Effector CD8-positive, alpha-beta T cell (primary cell): Measurements from ENCODE around the gene EFL1.
"Not testable (repeated sequence)": the region's sequence is repeated elsewhere in the genome, so short reads cannot be mapped to it uniquely, and the experiment has no call there.

ENCODE experiments used
- DNase-seq: peaks from one replicate; lab custom pipeline; 2025; lab: John Stamatoyannopoulos, UW
- total RNA-seq, 4 experiments: gene quantifications; one replicate each; lab custom pipeline; 2026; lab: John Stamatoyannopoulos, UW

Gene EFL1
- 48.4 to 65.2 (median 63.7) reads per million in 4 experiments for total RNA-seq

GRCh38 chr15:82262422-82263026, at the start of gene EFL1, which contains the start of gene SAXO2:
Gene EFL1, minus strand, starts transcription at chr15:82262734. Its CDS starts 956 bp downstream, at chr15:82261778.
Gene SAXO2, plus strand, starts transcription at chr15:82262818. Its CDS starts 62 bp downstream, at chr15:82262880.
- peak; percentile 85 for DNase-seq

- DNase-seq: not testable (repeated sequence)
Measured at GRCh38 chr15:82311321-82311720, 48.8 kb upstream of the EFL1 start.

GRCh38 chr15:82309802-82310201, 47.3 kb upstream of the EFL1 start:
- DNase-seq: no peak

- DNase-seq: no peak
Measured at GRCh38 chr15:82307714-82308081, 45.2 kb upstream of the EFL1 start.

GRCh38 chr15:82306791-82307713, 44.5 kb upstream of the EFL1 start:
- DNase-seq: no peak

GRCh38 chr15:82305621-82306048, 43.1 kb upstream of the EFL1 start:
- DNase-seq: no peak

GRCh38 chr15:82304778-82305090, 42.2 kb upstream of the EFL1 start:
- DNase-seq: no peak

- DNase-seq: no peak
Measured at GRCh38 chr15:82303956-82304777, 41.6 kb upstream of the EFL1 start.

- no peak for DNase-seq
Measured at GRCh38 chr15:82301296-82302016, 38.9 kb upstream of the EFL1 start.

GRCh38 chr15:82300883-82301282, 38.3 kb upstream of the EFL1 start:
- no peak for DNase-seq

GRCh38 chr15:82300326-82300725, 37.8 kb upstream of the EFL1 start:
- not testable (repeated sequence) for DNase-seq

- not testable (repeated sequence) for DNase-seq
Measured at GRCh38 chr15:82299511-82299914, 37.0 kb upstream of the EFL1 start.

- DNase-seq: no peak
Measured at GRCh38 chr15:82298520-82298919, 36.0 kb upstream of the EFL1 start.

GRCh38 chr15:82298032-82298431, 35.5 kb upstream of the EFL1 start:
- DNase-seq: no peak

- DNase-seq: no peak
Measured at GRCh38 chr15:82297546-82297945, 35.0 kb upstream of the EFL1 start.

GRCh38 chr15:82294061-82294690, 31.6 kb upstream of the EFL1 start:
- no peak for DNase-seq

- no peak for DNase-seq
Measured at GRCh38 chr15:82292271-82292670, 29.7 kb upstream of the EFL1 start.

GRCh38 chr15:82288202-82288601, 25.7 kb upstream of the EFL1 start:
- not testable (repeated sequence) for DNase-seq

- DNase-seq: not testable (repeated sequence)
Measured at GRCh38 chr15:82286475-82286874, 23.9 kb upstream of the EFL1 start.

GRCh38 chr15:82284381-82284780, 21.8 kb upstream of the EFL1 start:
- DNase-seq: not testable (repeated sequence)

GRCh38 chr15:82282386-82282785, 19.9 kb upstream of the EFL1 start:
- not testable (repeated sequence) for DNase-seq
